OCI-LY1 (cell line): ENCODE measurements around the gene RNASEH1.

Experiments
- CTCF ChIP-seq: fragments of 200-600 bp; sonication (generic), shearing (Covaris generic); IDR thresholded peaks from 2 replicates; pipeline ENCODE4 v1.5.1; 2017; ENCODE audit warnings: mild to moderate bottlenecking, antibody characterized with exemption, low read length, moderate library complexity, mixed read lengths
- EZH2 ChIP-seq: fragments of 200-600 bp; sonication (generic), shearing (Covaris generic); IDR thresholded peaks from 2 replicates; pipeline ENCODE4 v1.8.0; 2017; ENCODE audit warnings: borderline replicate concordance, mixed run types, mild to moderate bottlenecking, antibody characterized with exemption, low read length, moderate library complexity, mixed read lengths

- TF ChIP-seq CTCF (no peak), EZH2 (no peak)
Observed at GRCh38 chr2:3588084-3588483, 30.0 kb upstream of the RNASEH1 start.
